IPS-18c (cell line): ENCODE data around the gene CRISP2.
"Not testable (repeated sequence)": the region's sequence is repeated elsewhere in the genome, so short reads cannot be mapped to it uniquely, and the experiment has no call there.

Experiments used
- H3K4me3 ChIP-seq: 2 replicates; pipeline ENCODE4 v1.7.0; 2013; ENCODE audit warnings: low read depth, mild to moderate bottlenecking, low read length, moderate library complexity; ENCODE audit not compliant: insufficient read depth
- H3K9me3 ChIP-seq: one replicate; pipeline ENCODE4 v1.6.1; 2013; ENCODE audit warnings: mild to moderate bottlenecking, low read length, moderate library complexity; ENCODE audit not compliant: control insufficient read depth, insufficient read depth

The CRISP2 gene, protein sequence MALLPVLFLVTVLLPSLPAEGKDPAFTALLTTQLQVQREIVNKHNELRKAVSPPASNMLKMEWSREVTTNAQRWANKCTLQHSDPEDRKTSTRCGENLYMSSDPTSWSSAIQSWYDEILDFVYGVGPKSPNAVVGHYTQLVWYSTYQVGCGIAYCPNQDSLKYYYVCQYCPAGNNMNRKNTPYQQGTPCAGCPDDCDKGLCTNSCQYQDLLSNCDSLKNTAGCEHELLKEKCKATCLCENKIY

DNA sequence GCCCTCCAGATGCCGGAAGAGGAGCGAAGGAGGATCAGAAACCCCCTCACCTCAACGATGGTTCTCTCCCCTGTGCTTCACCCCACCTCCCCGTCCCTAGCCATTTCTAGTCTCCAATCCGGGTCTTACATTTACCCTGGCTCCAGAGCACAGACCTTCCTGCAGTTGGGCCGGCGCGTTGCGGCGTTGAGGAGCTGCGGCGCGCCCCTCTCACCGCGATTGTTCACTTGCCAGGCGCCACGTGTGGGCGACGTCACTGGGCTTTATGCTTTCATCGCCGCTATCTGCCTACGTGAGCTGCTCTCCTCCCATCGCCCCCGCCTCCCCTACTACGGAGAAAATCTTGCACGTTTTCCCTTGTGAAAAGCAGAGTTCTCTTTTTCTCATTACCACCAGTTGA lies at the start of gene CRISP2:
Gene CRISP2 (minus strand): TSS at position 198 of the 400 bp plus-strand sequence. CDS start 4,347 bp downstream, outside the sequence.
- Histone ChIP-seq H3K9me3 (no peaks in the 10 kb centered on the region), H3K4me3 (no peak within 1 kb of the TSS)

DNA sequence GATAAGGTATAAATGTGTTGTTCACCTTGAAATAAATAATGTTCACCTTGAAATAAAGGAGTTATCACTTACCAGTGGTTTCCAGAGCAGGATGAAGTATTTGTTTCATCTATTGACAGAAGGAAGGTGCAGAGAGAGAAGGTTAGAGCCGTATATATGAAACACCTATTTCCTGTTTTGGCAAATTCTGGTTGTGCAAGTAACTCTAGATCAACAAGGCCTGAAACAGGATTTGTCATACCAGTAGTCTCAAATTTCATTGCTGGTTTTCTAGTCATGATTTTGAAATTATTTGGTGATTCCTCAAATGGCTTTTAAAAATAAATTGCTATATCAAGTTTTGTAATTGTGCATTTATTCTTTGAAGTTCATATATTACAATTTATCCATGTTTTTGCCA lies 30.9 kb upstream of the CRISP2 start, which contains the start of gene CRISP3:
Gene CRISP3 (minus strand): TSS at position 130 of the 400 bp plus-strand sequence. CDS start 21 bp downstream, at position 109.
- no peak within 1 kb of the TSS for H3K4me3 ChIP-seq
- H3K9me3 ChIP-seq: no peaks in the 10 kb centered on the region

DNA sequence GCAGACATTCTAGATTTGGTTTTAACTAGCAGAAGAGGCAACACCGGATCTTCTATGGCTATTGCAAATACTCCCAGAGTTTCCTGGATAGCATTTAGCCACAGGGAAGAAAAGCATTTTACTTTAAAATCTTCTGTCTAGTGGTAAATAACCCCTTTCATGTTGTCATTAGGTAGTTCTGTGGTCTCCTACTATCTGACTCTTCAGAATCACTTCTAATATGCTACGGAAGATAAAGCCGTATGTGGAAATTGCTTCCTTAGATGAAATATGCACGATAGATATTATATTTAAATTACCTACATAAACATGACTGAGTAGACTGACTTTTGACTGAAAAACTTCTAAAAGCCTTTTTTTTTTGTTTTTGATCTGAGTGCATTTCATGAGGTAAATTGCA lies 30.1 kb upstream of the CRISP2 start:
- H3K4me3 ChIP-seq: no peak overlapping the region
- no peaks in the 10 kb centered on the region for H3K9me3 ChIP-seq

DNA sequence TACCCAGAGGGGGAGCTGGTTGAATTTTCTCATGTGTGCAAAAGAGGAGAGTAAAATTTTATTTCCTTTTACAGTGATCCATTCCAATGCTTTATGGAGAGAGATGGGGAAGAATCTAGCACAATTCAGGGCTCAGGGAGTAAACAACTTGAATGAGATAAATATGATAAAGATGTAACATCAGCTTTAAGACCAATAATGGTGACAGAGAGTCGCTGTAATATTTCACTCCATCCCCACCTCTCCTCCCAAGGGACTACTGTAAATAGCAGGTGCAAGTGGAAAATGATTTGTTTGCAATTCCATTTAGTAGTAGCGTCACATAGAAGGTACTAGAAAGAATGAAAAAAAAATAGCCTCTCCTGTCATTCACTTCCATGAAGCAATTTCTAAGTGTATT lies 26.1 kb upstream of the CRISP2 start:
- H3K4me3 ChIP-seq: no peak overlapping the region
- H3K9me3 ChIP-seq: no peaks in the 10 kb centered on the region

DNA sequence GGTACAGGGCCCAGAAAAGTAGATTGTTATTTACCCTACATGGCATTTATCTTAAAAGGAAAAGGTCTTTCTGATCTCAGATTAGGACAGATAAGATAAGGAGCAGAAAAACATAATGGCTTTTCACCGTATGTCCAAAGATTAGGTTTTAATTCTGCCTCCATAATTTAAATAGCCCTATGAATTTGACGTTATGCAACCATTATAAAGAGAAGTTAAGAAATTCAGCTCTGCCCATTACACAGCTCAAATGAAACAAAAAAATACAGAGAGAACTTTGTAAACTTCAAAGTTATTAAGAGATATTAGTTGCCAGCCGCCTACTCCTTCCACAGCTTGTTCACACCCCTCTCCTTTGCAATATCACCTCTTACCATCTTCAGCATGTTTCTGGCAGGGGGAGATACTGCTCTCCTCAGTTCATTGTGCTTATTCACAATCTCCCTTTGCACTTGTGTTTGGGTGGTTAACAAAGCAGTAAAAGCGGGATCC lies 22.7 kb upstream of the CRISP2 start:
- Histone ChIP-seq H3K4me3 (no peak overlapping the region), H3K9me3 (no peaks in the 10 kb centered on the region)

DNA sequence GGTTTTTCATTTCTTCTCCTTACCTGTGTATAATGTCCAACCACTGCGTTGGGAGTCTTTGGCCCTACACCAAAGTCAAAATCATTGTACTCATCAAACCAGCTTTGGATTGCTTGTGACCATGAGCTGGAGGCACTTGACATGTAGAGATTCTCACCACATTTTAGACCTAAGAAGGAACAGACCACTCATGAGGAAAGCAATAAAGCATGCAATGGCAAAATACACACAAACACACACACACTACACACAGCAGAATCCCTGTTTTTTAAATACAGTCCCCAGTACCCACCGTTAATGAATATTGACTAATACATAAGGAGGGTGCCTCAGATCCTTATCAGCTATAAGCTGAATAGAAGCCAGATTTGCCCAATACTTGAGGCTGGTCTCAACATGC lies 20.3 kb upstream of the CRISP2 start:
- Histone ChIP-seq H3K9me3 (no peaks in the 10 kb centered on the region), H3K4me3 (no peak overlapping the region)

DNA sequence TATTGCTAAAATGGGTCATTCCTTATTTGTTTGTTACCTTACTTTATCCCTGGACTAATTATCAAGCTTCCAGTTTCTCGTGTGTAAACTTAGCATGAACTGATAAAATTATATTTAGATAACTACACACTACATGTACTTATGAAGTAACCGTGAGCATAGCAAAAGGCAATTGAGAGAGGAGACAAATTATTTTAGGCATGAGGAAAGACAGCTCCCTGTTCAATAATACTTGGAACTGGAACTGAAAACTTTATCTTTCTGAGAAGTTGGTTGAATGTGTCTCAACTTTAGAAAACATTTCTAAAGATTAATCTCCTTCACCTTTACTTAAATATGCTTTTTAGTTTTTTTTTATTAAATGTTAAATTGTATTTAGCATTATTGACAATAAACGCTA lies 19.4 kb upstream of the CRISP2 start:
- Histone ChIP-seq H3K9me3 (no peaks in the 10 kb centered on the region), H3K4me3 (no peak overlapping the region)

DNA sequence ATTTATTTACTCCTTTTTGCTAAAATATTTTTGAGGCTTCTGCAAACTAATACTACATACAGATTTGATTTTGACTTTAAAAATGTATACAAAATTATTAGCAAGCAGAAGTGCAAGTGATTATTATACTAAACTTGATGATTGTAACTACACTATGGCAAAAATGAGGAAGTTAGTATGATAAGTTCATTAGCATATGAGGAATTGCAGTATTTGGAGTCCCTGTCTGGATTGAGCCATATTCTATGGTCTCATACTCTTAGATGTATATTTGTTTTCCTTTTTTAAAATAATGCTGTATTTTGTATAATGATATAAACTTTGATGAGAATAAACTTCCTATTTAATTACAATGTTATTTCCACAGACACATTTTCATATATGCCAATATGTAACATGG lies 16.9 kb upstream of the CRISP2 start:
- Histone ChIP-seq H3K9me3 (no peaks in the 10 kb centered on the region), H3K4me3 (no peak overlapping the region)

DNA sequence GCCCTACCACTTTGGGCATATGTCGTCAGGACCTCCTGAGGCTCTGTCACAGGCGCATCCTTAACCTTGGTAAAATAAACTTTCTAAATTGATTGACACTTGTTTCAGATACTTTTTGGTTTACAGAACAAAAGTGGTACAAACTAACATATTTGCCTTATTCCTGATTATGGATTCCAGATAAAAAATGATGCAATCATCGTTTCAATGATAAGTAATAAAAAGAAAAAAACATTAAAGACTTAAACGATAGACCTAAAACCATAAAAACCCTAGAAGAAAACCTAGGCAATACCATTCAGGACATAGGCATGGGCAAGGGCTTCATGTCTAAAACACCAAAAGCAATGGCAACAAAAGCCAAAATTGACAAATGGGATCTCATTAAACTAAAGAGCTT lies 10.6 kb upstream of the CRISP2 start:
- not testable (repeated sequence) for H3K4me3 ChIP-seq, H3K9me3 ChIP-seq

DNA sequence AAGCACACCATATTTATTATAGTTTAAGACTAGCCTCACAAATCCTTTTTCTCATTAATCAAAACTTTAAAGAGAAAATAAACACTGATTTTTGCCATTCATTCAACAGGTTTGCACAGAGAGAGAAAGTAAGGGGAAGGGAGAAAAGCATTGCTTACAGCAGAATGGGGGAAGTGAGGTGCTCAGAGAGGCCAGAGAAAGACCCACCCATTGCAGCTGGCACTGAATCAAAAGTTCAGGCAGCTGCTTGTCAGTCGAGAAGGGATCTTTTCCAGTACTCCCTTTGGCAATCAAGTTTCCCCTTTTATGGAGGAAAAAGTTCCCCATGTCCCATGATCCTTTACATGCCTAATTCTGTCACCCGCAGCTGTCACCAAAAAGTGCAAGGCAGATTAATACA lies 8.0 kb upstream of the CRISP2 start:
- Histone ChIP-seq H3K9me3 (no peaks in the 10 kb centered on the region), H3K4me3 (no peak overlapping the region)

DNA sequence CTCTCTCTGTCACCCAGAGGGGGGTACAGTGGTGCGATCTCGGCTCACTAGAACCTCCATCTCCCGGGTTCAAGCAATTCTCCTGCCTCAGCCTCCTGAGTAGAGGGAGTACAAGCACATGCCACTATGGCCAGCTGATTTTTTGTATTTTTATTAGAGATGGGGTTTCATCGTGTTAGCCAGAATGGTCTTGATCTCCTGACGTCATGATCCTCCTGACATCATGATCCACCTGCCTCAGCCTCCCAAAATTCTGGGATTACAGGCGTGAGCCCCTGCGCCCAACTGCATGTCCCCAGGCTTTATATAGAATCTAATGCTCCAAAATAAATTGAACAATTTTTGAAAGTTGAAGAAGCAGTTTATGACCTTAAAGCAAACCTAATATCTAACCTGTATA lies 7.0 kb upstream of the CRISP2 start:
- H3K9me3 ChIP-seq: no peaks in the 10 kb centered on the region
- H3K4me3 ChIP-seq: no peak overlapping the region

DNA sequence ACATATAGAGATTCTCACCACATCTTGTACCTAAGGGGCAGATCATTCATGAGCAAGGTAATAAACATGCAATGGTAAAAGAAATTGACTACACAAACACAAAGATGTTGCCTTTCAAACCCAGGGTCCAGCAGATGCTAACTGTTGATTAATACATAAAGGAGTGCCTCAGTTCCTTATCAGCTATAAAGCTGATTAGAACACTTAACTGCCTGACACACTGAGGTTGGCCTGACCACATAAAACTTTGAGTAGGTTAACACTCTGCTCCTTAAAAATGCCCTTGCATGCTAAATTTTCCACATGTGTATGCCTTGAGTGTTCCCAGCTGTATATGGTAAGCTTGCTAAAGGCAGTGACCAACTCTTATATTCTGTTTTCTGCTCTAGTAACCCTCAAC lies 14.9 kb downstream of the CRISP2 start:
- H3K4me3 ChIP-seq: no peak overlapping the region
- no peaks in the 10 kb centered on the region for H3K9me3 ChIP-seq

DNA sequence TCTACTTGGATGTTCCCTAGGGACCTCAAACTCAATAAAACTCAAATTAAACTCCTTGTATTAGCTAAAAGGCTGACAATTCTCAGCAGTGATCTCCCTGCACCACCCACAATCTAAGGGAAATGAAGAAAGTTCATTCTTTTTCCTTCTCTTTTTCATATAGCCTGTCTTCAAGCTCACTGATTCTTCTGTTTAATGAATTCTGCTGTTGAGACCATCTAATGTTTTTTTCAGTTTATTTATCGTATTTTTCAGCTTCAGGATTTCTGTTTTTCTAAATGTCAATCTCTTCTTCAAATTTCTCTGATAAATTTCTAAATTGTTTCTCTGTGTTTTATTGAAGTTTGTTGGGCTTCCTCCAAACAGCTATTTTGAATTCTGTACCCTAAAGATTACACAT lies 19.8 kb downstream of the CRISP2 start:
- Histone ChIP-seq H3K4me3 (no peak overlapping the region), H3K9me3 (no peaks in the 10 kb centered on the region)

DNA sequence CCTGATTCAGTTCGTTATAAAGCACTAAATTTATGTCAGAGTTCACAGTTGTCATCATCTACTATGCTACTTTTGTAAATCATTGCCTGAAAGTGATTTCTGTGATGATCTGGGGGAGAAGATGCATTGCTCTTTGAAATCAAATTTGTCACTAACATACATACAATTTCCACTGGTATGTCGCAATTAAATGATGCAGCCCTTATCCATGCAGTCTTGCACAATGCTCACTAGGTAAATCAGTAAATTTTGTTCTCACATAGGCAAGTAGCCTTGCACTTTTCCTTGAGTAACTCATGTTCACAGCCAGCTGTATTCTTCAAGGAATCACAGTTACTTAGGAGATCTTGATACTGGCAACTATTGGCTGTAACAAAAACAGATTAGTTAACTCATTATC lies 20.8 kb downstream of the CRISP2 start:
- Histone ChIP-seq H3K4me3 (no peak overlapping the region), H3K9me3 (no peaks in the 10 kb centered on the region)

DNA sequence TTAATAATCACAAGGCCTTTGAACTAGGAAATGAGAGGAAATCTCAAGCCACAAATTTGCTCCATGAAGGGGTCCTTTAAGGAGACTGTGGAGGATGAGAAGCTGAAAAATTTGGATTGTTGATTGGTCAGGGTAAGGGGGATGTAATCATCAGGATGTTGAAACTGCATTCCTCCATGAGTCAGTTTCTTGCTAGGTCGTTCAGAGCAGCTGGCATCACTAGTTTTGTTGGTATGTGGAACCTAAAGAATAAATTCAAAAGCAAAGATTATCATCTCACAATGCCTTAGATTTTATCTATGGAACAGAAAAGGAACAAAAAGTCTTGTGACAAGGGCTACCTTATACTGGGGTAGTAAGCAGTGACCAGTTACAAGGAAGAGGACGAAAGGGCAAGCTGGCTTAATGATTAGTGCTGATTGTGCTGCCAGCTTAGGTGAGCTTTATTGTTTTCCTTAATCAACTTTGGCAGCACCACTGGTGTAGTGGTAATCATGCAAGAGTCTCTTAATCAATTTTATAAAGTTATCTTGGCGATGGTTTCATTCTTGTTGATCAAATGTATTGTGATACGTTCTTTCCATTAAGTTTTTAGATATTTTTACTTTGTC lies 36.6 kb downstream of the CRISP2 start:
- H3K4me3 ChIP-seq: no peak overlapping the region
- no peaks in the 10 kb centered on the region for H3K9me3 ChIP-seq

DNA sequence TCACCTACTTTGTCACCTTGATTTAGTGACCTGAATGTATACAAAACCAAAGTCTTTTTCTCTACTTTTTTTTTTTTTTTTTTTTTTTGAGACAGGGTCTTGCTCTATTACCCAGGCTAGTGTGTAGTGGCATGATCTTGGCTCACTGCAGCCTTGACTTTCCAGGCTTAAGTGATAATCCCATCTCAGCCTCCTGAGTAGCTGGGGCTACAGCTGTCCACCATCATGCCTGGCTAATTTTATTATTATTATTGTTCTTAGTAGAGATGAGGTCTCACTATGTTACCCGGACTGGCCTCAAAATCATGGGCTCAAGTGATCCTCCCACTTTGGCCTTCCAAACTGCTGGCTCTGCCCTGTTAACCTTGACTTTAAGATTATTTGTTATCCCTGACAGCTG lies 37.5 kb downstream of the CRISP2 start:
- Histone ChIP-seq H3K4me3 (no peak overlapping the region), H3K9me3 (no peaks in the 10 kb centered on the region)

DNA sequence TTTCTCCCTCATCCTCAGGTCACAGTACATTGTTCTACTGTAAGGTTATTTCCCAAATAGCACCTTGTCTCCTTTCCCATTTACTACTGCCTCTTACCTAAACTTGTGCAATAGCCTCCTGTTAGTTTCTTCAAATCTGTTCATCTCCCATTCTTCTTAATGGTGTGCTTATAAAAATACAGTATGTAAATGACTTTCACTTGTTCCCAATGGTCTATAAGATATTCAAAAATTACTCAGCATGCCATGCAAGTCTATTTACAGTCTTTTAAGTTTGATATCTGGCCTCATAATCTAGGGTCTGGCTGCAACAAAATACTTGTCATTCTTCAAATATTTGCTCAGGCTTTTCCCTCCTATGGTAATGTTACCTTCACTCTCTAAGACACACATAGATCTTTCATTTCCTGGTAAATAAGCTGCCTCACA lies 45.2 kb downstream of the CRISP2 start:
- no peak overlapping the region for H3K4me3 ChIP-seq
- no peaks in the 10 kb centered on the region for H3K9me3 ChIP-seq

DNA sequence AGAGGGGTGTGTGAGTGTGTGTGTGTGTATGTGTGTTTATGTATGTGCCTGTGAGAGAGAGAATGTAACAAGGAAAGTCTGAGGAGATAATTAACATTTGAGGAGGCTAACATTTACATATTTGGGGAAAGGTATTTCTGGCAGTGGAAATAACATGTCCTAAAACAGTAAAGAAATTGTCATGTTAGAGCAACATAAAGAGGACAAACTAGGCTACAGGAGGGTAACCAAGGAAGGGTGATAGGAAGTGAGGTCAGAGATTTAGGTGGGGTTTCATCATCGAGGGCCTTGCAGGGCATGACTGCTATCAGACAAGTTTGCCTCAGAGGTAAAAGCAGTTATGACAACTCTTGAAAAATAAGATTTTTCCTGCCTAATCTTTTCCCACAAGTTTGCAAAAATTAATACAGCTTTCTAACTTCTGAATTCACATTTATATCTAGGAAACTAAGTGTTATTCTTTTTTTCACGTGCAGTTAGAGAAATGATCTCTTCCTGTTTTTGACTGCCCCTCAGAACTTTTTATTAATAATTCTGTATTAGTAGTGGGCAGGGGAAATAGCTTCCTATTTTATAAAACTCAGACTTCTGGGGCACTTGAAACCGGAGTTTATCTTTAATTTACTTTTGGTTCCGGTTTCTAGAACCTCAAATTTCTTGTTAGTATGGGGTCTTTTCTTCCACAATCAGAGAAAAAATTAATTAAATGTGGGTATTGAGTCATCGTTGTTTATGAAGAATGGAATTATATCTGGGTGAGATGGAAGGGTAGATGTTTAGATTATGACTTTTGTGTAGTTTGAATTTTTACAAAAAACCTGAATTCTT lies 46.2 kb downstream of the CRISP2 start:
- H3K9me3 ChIP-seq: no peaks in the 10 kb centered on the region
- H3K4me3 ChIP-seq: no peak overlapping the region
